ENCODE results near the gene TEAD3. TPM values are rescaled to one million over a fixed set of nuclear protein-coding genes. Genes with fewer than 3 reads are reported as not detected.

The TEAD3 gene
- total RNA-seq, result 3.8 TPM in 2 replicates

GRCh38 chr6:35496841-35497570, at the start of gene TEAD3:
Gene TEAD3, minus strand, starts transcription at chr6:35497079.

DNA sequence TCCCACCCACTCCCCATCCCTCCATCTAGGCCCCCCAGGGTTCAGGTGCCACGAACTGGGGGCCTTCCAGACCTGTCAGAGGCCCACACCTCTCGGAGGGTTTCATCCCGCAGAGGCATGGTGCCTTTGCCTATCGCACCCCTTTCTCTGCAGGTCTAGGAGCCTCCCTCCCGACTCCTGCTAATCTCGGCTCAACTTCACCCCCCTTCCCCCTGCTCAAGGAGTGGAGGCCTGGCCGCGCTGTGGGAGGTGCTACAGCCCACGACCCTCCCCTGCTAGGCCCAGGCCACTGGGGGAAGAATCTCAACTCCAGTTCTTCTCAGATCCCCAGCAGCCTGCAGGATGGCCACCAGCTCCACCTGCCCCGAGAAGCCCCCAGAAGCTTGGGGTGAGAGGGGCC, 15.9 kb upstream of the TEAD3 start, which contains the start of gene TULP1:
Gene TULP1, minus strand, starts transcription at position 157 of the 400 bp plus-strand sequence. Its CDS starts 38 bp downstream, at position 119.

DNA sequence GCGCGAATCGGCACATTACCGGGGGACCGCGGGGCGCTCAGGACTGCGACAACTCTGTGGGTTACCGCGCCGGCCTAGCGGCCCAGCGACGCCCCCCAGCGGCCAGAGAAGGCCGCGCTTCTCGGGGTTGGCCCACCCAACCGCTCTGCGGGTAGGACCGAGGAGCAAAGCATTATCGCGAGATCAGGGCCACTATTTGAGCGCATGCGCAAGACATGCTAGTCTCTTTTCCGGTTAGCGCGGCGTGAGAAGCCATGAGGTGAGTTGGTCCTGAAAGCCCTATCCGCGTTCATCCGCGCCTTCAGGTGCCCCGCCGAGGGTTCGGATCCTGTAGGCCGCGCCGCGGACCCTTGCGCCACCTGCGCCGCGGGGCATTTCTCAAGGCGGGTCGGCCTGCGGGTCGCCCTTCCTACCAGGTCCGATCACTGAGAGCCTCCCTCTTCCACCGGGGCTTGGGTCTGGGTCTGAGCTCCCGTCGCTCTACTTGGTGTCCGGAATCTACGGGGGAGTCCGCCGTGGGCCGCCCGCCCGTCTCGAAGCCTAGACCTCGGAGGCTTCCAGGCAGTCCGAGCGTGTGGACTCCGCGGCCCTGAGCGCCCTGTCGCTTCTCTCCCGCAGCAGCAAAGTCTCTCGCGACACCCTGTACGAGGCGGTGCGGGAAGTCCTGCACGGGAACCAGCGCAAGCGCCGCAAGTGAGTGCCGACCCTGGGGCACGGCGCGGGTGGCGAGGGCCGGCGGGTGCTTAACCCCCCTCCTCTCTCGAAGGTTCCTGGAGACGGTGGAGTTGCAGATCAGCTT, 28.5 kb downstream of the TEAD3 start, which contains the start of gene RPL10A:
Gene RPL10A, plus strand, starts transcription at position 221 of the 799 bp plus-strand sequence. Its CDS starts 34 bp downstream, at position 255.

GRCh38 chr6:35452183-35453090, 44.4 kb downstream of the TEAD3 start, which contains the start of gene FANCE:
Gene FANCE, plus strand, starts transcription at chr6:35452338. Its CDS starts 208 bp downstream, at chr6:35452546.

Other genes with a start within 250 kb of the TEAD3 start
- gene ZNF76, start 237.3 kb downstream of the TEAD3 start, total RNA-seq, result 17.6 and 18.3 TPM in 2 replicates
- 1.5 and 4.4 TPM in 2 replicates for gene DEF6, start 199.3 kb downstream of the TEAD3 start, total RNA-seq
- 5.2 and 5.8 TPM in 2 replicates for gene PPARD, start 154.5 kb downstream of the TEAD3 start, total RNA-seq
- gene FANCE, start 44.7 kb downstream of the TEAD3 start, total RNA-seq, result 3.1 and 3.8 TPM in 2 replicates
- 1,998 and 2,423 TPM in 2 replicates for gene RPL10A, start 28.7 kb downstream of the TEAD3 start, total RNA-seq
- not detected in 2 replicates for gene TULP1, start 15.8 kb upstream of the TEAD3 start, total RNA-seq
- 1.7 and 3.0 TPM in 2 replicates for gene FKBP5, start 191.8 kb upstream of the TEAD3 start, total RNA-seq
- gene ARMC12, start 240.0 kb upstream of the TEAD3 start, total RNA-seq, result 0.32 and 0.60 TPM in 2 replicates